Right lobe of liver (tissue), 6 donors: ENCODE results near the gene CREBBP. TPM values are rescaled to one million over a fixed set of nuclear protein-coding genes. Genes with fewer than 3 reads are reported as not detected.

Experiments
- ATAC-seq, 4 donors: fragments of 200-7000 bp; cut with Tn5 transposase; one replicate each; pipeline ENCODE4 v1.9.1; 2020; ENCODE audit warnings: mild to moderate bottlenecking in 4 of 4, moderate library complexity in 4 of 4
- DNase-seq, 3 donors: peaks; one replicate each; pipeline ENCODE4 v3.0.0-alpha.2; 2020
- H3K27ac ChIP-seq, 3 donors: fragments of 200-600 bp; one replicate each; pipeline ENCODE4 v1.8.0; 2022
- H3K27me3 ChIP-seq, 2 donors: fragments of 200-600 bp; one replicate each; pipeline ENCODE4 v1.8.0; 2022
- H3K36me3 ChIP-seq, 4 donors: fragments of 200-600 bp; sonication (generic) in 1 of 4; one replicate each; pipeline versions ENCODE4 v1.5.1 to v1.8.0; 2017 to 2022; ENCODE audit warnings: control low read depth in 1 of 4
- H3K4me1 ChIP-seq, 4 donors: fragments of 200-600 bp; sonication (generic) in 1 of 4; one replicate each; pipeline versions ENCODE4 v1.5.1 to v1.8.0; 2017 to 2022; ENCODE audit warnings: control low read depth in 1 of 4
- H3K4me3 ChIP-seq, 3 donors: fragments of 200-600 bp; one replicate each; pipeline ENCODE4 v1.8.0; 2022
- H3K9me3 ChIP-seq, 4 donors: fragments of 200-600 bp; sonication (generic) in 1 of 4; one replicate each; pipeline versions ENCODE4 v1.5.1 to v1.8.0; 2017 to 2022; ENCODE audit warnings: control low read depth in 1 of 4
- CTCF ChIP-seq, 4 donors: fragments of 200-600 bp in 3 of 4; fragments of 450-650 bp in 1 of 4; IDR thresholded peaks; one replicate each; pipeline versions ENCODE4 v1.5.1 to v1.8.0; 2016 to 2022; ENCODE audit warnings: antibody characterized with exemption in 4 of 4, mild to moderate bottlenecking in 2 of 4
- POLR2A ChIP-seq: fragments of 450-650 bp; IDR thresholded peaks from one replicate; pipeline ENCODE4 v1.6.1; 2017; ENCODE audit warnings: antibody characterized with exemption, mild to moderate bottlenecking
- WGBS: methylation state at CpG from one replicate; pipeline ENCODE4 v1.1.6; 2018; ENCODE audit warnings: low coverage, low lambda C conversion rate; ENCODE audit not compliant: insufficient coverage; ENCODE audit errors: missing lambda C conversion rate; 5-methylcytosine and 5-hydroxymethylcytosine counted together
- intact Hi-C, 2 donors: fragments of 100-400 bp; cut with DNase I; formaldehyde crosslinking; loops; one replicate each; pipeline versions ENCODE4 v1.11.2 to v1.14.1; 2022
- total RNA-seq, 6 experiments: library from RNA; depleted of rRNA in 2 of 6; stranded (reverse); fragments of >200 nt in 2 of 6; fragmentation: NEBNext Ultra II Directional in 3 of 6; extraction: Animal tissue kit (Norgen Biotek cat#: 25700) in 3 of 6; gene quantifications; one replicate each; pipeline versions ENCODE4 v1.1.0 to v1.2.4, GENCODE V29; 2016 to 2023
- donor health status: DM: no; HTN: yes; CAD: no.
- donor health status: DM: no; HTN: no; CAD: no.
- donor health status: DM: no; HTN: no; CAD: no.
- donor health status: DM: no; HTN: yes; CAD: no.
- donor health status: DM: no; HTN: yes; CAD: no.

CREBBP gene
- total RNA-seq, 6 experiments from 2014 or later: 18.1 to 39.8 (median 29.2) TPM

GRCh38 chr16:3782566-3782965 lies 97.9 kb downstream of the CREBBP start:
- H3K27ac ChIP-seq: no peak overlapping the region
- 94% methylated on average over 6 of the region's 7 CpGs for WGBS
- H3K27me3 ChIP-seq: no peaks in the 10 kb centered on the region
- intact Hi-C loops: no loop called here
- no peaks in the 10 kb centered on the region for H3K4me1 ChIP-seq
- TF ChIP-seq POLR2A (no peak), CTCF (IDR thresholded peaks at IDR 0.05) (no peak)
- no peak for ATAC-seq
- H3K9me3 ChIP-seq: no peaks in the 10 kb centered on the region
- H3K36me3 ChIP-seq: peaks cover 0 to 49% (median 22%) of the 10 kb centered on the region in 4 donors
- DNase-seq: no peak
- no peak overlapping the region for H3K4me3 ChIP-seq

- intact Hi-C loops: no loop called here
- WGBS: 68% methylated on average over 4 of the region's 4 CpGs
- H3K27me3 ChIP-seq: no peaks in the 10 kb centered on the region
- H3K4me3 ChIP-seq: no peak overlapping the region
- no peak for DNase-seq
- no peaks in the 10 kb centered on the region for H3K9me3 ChIP-seq
- TF ChIP-seq CTCF (IDR thresholded peaks at IDR 0.05): no peak
- TF ChIP-seq POLR2A: no peak
- ATAC-seq: no peak
- peaks cover 0 to 56% (median 24%) of the 10 kb centered on the region in 4 donors for H3K36me3 ChIP-seq
- no peak overlapping the region for H3K27ac ChIP-seq
- H3K4me1 ChIP-seq: peaks cover 0 to 2% (median under 1%) of the 10 kb centered on the region in 4 donors
Measured at GRCh38 chr16:3781421-3781820, 99.1 kb downstream of the CREBBP start.

- no peak overlapping the region for H3K4me3 ChIP-seq
- TF ChIP-seq CTCF (IDR thresholded peaks at IDR 0.05): peak in 1 of 4 donors; percentile 18
- TF ChIP-seq POLR2A: no peak
- H3K4me1 ChIP-seq: peaks cover 0 to 3% (median 2%) of the 10 kb centered on the region in 4 donors
- DNase-seq: no peak
- peaks cover 0 to 65% (median 24%) of the 10 kb centered on the region in 4 donors for H3K36me3 ChIP-seq
- H3K9me3 ChIP-seq: no peaks in the 10 kb centered on the region
- intact Hi-C loops: no loop called here
- ATAC-seq: peak; percentile 50 to 65 (median 58)
- 50% methylated on average over 6 of the region's 6 CpGs for WGBS
- H3K27ac ChIP-seq: no peak overlapping the region
- H3K27me3 ChIP-seq: no peaks in the 10 kb centered on the region
Measured at GRCh38 chr16:3780570-3780969, 99.9 kb downstream of the CREBBP start.

GRCh38 chr16:3776316-3776715 lies 104.2 kb downstream of the CREBBP start:
- 73% methylated on average over 4 of the region's 4 CpGs for WGBS
- Histone ChIP-seq H3K36me3 (peaks cover 0 to 81% (median 30%) of the 10 kb centered on the region in 4 donors), H3K4me3 (no peak overlapping the region), H3K4me1 (peaks cover 0 to 11% (median 3%) of the 10 kb centered on the region in 4 donors), H3K27me3 (no peaks in the 10 kb centered on the region), H3K9me3 (no peaks in the 10 kb centered on the region), H3K27ac (no peak overlapping the region)
- intact Hi-C loops: no loop called here
- TF ChIP-seq CTCF (IDR thresholded peaks at IDR 0.05): no peak
- no peak for TF ChIP-seq POLR2A
- DNase-seq (peak in 2 of 3 donors; percentile 61 to 62), ATAC-seq (peak; percentile 14 to 78 (median 66))

GRCh38 chr16:3774819-3775218 lies 105.7 kb downstream of the CREBBP start:
- DNase-seq (no peak), ATAC-seq (no peak)
- Histone ChIP-seq H3K27me3 (no peaks in the 10 kb centered on the region), H3K9me3 (no peaks in the 10 kb centered on the region), H3K27ac (no peak overlapping the region), H3K4me1 (peaks cover 0 to 11% (median 3%) of the 10 kb centered on the region in 4 donors), H3K4me3 (no peak overlapping the region), H3K36me3 (peaks cover 0 to 81% (median 31%) of the 10 kb centered on the region in 4 donors)
- no peak for TF ChIP-seq CTCF (IDR thresholded peaks at IDR 0.05)
- WGBS: 60% methylated on average over 3 of the region's 6 CpGs
- intact Hi-C loops: no loop called here
